NCI-H446 treated with DMSO at 0.1 percent for 48 hours (cell line): ENCODE data around the gene CHI3L1.
"Not testable (repeated sequence)": the region's sequence is repeated elsewhere in the genome, so short reads cannot be mapped to it uniquely, and the experiment has no call there.

Source experiments
- DNase-seq: peaks from one replicate; lab custom pipeline; 2025; lab: John Stamatoyannopoulos, UW

The CHI3L1 gene

DNA sequence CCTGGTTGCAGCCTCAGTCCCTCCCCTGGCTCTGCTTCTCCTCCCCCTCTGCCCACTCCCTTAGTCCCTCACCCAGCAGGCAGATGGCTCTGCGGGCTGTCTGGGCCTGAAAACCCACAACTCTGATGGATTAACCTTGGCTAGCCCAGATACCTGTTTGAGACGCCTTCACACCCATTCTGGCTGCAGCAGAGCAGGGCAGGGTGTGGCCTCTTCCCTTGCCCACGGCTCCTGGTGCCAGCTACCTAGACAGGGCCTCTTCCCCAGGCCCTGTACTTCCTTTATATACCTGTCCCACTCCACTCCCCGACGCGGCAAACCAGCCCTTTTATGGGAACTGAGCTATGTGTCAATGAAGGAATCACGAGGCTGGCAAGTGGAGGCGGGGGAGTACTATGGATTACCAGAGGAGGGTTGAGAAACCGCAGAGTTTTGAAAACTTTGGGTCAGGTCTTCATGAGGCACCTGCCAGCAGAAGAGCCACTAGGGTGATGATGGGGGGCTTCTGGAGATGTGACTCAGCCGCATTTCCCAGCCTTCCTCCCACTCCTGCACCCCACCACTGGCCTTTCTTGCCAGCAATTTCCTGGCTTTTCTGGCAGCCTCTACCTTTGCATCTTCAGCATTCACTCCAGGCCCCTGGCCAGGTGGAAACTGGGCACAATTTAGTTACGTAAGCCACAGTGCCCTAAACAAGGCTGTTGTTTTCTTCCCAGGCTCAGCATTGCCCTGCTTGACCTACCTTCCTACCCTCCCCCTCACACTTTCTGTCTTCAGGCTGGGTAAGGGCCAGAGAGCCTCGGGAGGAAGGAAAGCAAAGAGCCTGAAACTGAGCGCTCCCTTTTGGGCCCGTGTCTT, at the start of gene CHI3L1:
TSS of gene CHI3L1 (minus strand) at position 259 of the 858 bp plus-strand sequence. CDS start at position 178, 81 bp downstream.
- no peak for DNase-seq

- DNase-seq: not testable (repeated sequence)
Observed at GRCh38 chr1:203234901-203235300, 48.4 kb upstream of the CHI3L1 start.

GRCh38 chr1:203229471-203230135, 43.1 kb upstream of the CHI3L1 start, which contains the start of gene CHIT1:
TSS of gene CHIT1 (minus strand) at chr1:203229673. CDS start at chr1:203229636, 37 bp downstream.
- DNase-seq: no peak

DNA sequence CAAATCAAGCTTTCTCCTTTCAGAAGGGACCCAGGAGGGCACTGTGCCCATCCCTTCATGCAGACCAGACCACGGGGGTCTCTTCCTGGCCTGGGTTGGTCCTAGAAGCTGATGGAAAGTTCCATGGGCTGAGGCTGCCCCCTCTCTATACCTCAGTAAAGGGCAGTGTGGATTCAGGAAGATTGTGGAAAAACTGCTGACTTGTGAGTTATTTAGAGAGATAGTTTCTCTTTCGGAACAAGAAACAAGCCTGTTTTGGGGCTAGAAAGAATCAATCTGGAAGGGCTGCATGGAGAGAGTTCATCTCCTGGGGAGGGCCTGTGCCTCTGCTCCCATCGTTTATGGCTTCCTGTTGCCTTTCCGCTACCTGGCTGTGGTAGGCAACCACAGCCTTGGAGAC, 42.2 kb upstream of the CHI3L1 start:
- DNase-seq: no peak

DNA sequence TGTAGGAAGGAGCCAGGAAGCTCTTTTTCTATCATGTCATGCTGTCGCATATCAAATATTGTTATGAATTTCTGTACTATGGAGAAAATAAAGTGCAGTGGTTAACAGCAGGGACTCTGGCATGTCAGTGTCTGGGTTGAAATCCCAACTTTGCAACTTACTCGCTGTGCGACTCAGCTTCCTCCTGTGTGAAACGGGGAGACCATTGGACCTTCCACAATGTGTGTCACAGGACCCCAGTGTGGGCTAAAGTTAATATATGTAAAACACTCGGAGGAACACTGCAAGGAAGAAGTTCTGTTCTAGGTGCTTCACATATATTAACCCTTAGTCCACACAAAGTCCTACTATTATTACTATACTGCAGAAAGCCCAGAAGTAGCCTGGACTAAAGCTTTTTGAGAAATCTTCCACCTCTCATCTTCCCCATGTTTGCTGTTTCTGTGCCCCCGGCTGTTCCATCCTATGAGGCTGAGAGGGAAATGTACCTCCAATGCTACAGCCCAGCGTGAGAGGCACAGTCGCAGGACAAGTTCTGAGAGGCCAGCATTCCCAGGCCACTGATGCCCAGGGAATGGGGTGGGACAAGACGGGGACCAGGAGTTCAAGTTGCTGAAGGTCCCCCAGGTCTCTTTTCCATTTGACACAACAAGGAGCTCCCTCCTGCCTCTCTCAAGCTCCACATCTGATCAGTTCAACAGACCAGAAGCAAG, 41.0 kb upstream of the CHI3L1 start:
- no peak for DNase-seq

GRCh38 chr1:203225071-203225470, 38.6 kb upstream of the CHI3L1 start:
- no peak for DNase-seq

GRCh38 chr1:203223012-203223775, 36.7 kb upstream of the CHI3L1 start:
- no peak for DNase-seq

GRCh38 chr1:203219934-203220333, 33.4 kb upstream of the CHI3L1 start:
- DNase-seq: no peak

GRCh38 chr1:203219171-203219570, 32.7 kb upstream of the CHI3L1 start:
- DNase-seq: no peak

DNA sequence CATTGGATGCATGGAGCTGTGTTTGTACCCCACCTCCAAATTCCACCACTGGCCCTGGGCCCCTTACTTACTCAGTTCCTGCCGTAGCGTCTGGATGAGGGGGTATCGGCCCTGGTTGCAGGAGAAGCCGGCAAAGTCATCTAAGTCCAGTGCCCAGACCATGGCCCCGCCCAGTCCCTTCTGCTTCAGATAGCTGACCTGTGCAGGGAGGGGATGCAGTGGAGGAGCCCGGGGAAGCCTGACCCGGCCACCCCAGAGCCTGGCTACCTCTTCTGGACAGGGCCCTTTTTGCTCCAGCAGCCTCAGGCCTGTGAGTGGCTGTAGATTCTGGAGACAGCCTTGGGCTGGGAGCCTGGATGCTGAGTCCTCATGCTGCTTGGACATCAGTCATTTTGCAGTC, 31.2 kb upstream of the CHI3L1 start:
- no peak for DNase-seq

GRCh38 chr1:203217139-203217655, 30.7 kb upstream of the CHI3L1 start:
- DNase-seq: no peak

GRCh38 chr1:203216274-203217138, 30.0 kb upstream of the CHI3L1 start:
- peak; percentile 30 for DNase-seq

DNA sequence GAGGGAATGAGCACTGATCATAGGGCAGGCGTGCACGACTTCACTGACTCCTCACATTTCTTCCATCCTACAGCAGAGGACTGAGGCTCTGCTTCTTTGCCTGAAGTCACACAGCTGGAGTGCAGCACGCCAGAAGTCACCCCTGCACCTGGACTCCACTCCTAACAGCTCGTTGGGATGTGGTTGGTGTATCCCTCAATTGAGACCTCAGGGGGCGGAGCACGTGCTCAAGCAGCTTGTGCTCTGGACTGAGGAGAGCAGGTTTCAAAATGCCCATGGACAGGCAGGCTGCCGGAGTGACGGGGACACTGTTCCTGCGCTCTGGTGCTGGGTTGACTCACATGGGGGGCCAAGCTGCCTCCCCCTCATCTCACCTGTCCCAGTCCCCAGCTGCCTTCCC, 29.1 kb upstream of the CHI3L1 start:
- DNase-seq: no peak

- DNase-seq: no peak
Observed at GRCh38 chr1:203214871-203215270, 28.4 kb upstream of the CHI3L1 start.

DNA sequence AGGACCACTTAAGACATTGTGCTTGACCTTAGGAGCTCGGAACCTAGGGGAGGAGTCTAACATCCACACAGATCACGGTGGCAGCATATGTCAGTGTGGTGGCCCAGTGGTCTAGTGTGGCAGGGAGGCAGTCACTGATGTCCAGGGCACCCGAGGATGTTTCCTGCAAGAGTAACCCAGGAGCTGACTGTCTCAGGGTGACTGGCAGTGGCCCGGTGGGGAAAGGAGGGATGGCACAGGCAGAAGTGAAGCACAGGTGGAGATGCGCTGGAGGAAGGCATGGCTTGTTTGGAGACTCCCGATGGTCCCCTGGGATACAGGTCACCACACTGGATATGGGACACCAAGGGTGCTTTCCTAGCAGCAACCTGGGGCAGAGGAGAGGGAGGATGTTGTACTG, 26.6 kb upstream of the CHI3L1 start:
- no peak for DNase-seq

GRCh38 chr1:203211812-203212211, 25.3 kb upstream of the CHI3L1 start:
- no peak for DNase-seq

DNA sequence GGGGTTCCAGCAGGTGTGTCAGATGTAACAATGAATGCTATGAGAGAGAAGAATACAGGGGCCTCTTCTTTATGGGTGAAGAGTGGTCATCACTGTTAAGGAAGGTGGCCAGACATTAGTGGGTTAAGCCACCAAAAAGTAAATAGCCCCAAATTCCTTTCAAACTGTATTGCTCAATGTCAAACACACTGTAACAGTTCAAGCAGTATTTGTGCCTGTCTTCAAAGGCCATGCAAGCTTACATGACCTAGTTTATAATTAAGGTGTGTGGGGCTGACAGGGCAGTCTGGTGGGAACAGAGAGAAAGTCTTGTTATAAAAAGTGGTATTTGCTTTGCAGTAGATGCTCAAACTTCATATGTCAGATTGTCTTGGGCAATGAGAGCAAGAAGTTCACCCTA, 24.5 kb upstream of the CHI3L1 start:
- no peak for DNase-seq

GRCh38 chr1:203210350-203210749, 23.8 kb upstream of the CHI3L1 start:
- no peak for DNase-seq

DNA sequence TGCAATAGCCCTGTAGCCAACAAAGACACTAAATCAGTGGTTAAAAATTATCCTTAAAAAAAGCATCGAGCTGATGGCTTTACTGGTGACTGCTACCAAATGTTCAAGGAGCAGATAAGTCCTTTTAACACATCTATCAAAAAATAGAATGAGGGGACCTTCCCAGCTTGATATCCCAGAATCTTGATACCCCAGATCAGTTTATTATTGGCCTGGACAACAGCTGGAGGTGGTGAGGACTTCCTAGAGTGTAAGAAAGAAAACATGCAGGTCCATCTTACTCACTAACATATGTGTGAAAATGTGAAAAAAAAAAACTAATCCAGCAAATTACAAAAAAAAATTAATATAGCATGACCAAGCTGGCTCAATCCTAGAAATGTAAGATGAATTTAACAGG, 21.7 kb upstream of the CHI3L1 start:
- no peak for DNase-seq

DNA sequence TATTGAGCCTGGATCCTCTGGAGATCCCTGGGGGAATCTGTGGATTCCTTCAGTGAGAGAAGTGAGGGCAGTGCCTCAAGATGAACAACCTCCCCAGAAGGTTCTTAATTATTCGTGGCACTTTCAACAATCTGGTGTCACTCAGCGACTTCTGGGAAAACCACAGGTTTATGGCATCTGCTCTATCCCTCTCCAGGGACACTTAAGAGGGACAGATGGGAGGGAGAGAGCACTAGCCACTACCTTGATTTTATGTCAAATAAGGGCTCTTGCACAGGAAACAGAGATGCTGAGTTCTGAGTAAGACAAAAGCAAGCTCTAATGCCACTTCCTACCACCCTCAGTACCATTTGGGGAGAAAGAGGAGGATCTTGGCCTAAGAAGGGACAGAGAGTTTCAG, 21.2 kb upstream of the CHI3L1 start:
- no peak for DNase-seq
